GM19467 (cell line): ENCODE measurements around the gene KISS1.

Source experiments
- ATAC-seq: cut with Tn5 transposase; IDR thresholded peaks from one replicate; pipeline ENCODE4 v1.9.1; 2021; ENCODE audit warnings: mild to moderate bottlenecking, moderate library complexity; ENCODE audit not compliant: unreplicated experiment

Gene KISS1

GRCh38 chr1:204162494-204163074 lies 33.7 kb downstream of the KISS1 start:
- ATAC-seq: peak; percentile 58

GRCh38 chr1:204161609-204162493 lies 34.4 kb downstream of the KISS1 start:
- no peak for ATAC-seq

GRCh38 chr1:204157962-204158361 lies 38.3 kb downstream of the KISS1 start:
- no peak for ATAC-seq

- ATAC-seq: no peak
Observed at GRCh38 chr1:204155881-204156280, 40.4 kb downstream of the KISS1 start.

GRCh38 chr1:204154568-204155255 lies 41.6 kb downstream of the KISS1 start:
- no peak for ATAC-seq

GRCh38 chr1:204153667-204154066 lies 42.6 kb downstream of the KISS1 start:
- no peak for ATAC-seq

GRCh38 chr1:204152310-204153044 lies 43.8 kb downstream of the KISS1 start:
- no peak for ATAC-seq

- no peak for ATAC-seq
Observed at GRCh38 chr1:204151552-204152309, 44.6 kb downstream of the KISS1 start, which contains the start of gene ETNK2. TSS of gene ETNK2 (minus strand) at chr1:204152044. CDS start at chr1:204151852, 192 bp downstream.

GRCh38 chr1:204150702-204151551 lies 45.4 kb downstream of the KISS1 start:
- ATAC-seq: no peak

- ATAC-seq: no peak
Observed at GRCh38 chr1:204149635-204150565, 46.4 kb downstream of the KISS1 start.

GRCh38 chr1:204149107-204149506 lies 47.2 kb downstream of the KISS1 start:
- no peak for ATAC-seq

GRCh38 chr1:204147406-204148383 lies 48.6 kb downstream of the KISS1 start:
- no peak for ATAC-seq

GRCh38 chr1:204146965-204147364 lies 49.3 kb downstream of the KISS1 start:
- no peak for ATAC-seq

- no peak for ATAC-seq
Observed at GRCh38 chr1:204146309-204146708, 50.0 kb downstream of the KISS1 start.

- ATAC-seq: no peak
Observed at GRCh38 chr1:204145033-204145504, 51.2 kb downstream of the KISS1 start.

GRCh38 chr1:204143276-204144041 lies 52.8 kb downstream of the KISS1 start:
- ATAC-seq: no peak
